KOPT-K1 (cell line): Measurements from ENCODE around the gene COQ9.
"Not testable (repeated sequence)": the region's sequence is repeated elsewhere in the genome, so short reads cannot be mapped to it uniquely, and the experiment has no call there.

ENCODE experiments used
- H3K27ac ChIP-seq: fragments of 200-600 bp; sonication (generic); 2 replicates; pipeline ENCODE4 v1.5.1; 2016; ENCODE audit warnings: antibody characterized with exemption, mild to moderate bottlenecking, low read depth, low read length; ENCODE audit not compliant: poor library complexity, severe bottlenecking
- H3K36me3 ChIP-seq: fragments of 200-600 bp; sonication (generic); 2 replicates; pipeline ENCODE4 v1.5.1; 2017; ENCODE audit warnings: antibody characterized with exemption, mild to moderate bottlenecking, low read length, moderate library complexity; ENCODE audit not compliant: insufficient read depth
- H3K9me3 ChIP-seq: fragments of 200-600 bp; sonication (generic); 2 replicates; pipeline ENCODE4 v1.5.1; 2017; ENCODE audit warnings: antibody characterized with exemption, low read length, mild to moderate bottlenecking; ENCODE audit not compliant: insufficient read depth, poor library complexity, severe bottlenecking

Gene COQ9

DNA sequence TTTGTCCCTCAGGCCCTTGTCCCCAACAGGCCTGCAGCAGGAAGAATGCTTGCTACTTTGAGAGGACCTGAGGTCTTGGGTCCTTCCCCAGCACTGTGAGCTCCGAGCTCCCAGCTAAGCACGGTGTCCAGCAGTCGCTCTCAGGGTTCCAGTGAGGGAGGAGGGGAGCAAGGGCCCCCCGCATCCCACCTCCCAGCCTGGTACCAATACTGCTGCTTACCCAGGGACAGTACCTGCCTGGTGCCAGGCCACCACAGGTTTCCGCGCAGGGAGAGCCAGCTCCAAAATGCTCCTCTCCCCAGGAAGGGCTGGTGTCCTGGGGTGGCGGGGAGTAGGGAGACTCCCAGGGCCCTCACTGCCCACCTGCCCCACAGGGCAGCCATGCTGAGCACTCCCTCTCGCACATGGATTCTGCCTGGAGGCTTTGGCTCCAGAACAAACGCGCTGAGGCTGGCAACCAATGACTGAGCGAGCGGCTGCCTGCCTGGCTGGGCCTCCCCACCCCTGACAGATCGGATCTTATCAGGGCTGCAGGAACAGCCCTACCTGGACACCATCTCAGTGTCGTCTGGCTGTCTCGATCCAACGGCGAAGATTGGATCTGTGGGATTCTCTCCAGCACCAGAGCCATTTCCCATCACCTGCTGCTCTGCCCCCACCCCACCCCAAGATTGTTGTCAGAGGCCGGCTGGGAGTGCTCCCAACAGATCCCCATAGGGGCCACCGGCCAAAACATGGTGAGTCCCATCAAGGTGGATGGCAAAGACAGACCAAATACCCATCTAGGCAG is 36.6 kb downstream of the COQ9 start:
- Histone ChIP-seq H3K27ac (no peak overlapping the region), H3K9me3 (no peaks in the 10 kb centered on the region), H3K36me3 (no peaks in the 10 kb centered on the region)

GRCh38 chr16:57484515-57485005 is 37.3 kb downstream of the COQ9 start:
- H3K27ac ChIP-seq = no peak overlapping the region
- no peaks in the 10 kb centered on the region for H3K36me3 ChIP-seq
- no peaks in the 10 kb centered on the region for H3K9me3 ChIP-seq

GRCh38 chr16:57485091-57485915 is 38.0 kb downstream of the COQ9 start:
- no peaks in the 10 kb centered on the region for H3K36me3 ChIP-seq
- no peak overlapping the region for H3K27ac ChIP-seq

DNA sequence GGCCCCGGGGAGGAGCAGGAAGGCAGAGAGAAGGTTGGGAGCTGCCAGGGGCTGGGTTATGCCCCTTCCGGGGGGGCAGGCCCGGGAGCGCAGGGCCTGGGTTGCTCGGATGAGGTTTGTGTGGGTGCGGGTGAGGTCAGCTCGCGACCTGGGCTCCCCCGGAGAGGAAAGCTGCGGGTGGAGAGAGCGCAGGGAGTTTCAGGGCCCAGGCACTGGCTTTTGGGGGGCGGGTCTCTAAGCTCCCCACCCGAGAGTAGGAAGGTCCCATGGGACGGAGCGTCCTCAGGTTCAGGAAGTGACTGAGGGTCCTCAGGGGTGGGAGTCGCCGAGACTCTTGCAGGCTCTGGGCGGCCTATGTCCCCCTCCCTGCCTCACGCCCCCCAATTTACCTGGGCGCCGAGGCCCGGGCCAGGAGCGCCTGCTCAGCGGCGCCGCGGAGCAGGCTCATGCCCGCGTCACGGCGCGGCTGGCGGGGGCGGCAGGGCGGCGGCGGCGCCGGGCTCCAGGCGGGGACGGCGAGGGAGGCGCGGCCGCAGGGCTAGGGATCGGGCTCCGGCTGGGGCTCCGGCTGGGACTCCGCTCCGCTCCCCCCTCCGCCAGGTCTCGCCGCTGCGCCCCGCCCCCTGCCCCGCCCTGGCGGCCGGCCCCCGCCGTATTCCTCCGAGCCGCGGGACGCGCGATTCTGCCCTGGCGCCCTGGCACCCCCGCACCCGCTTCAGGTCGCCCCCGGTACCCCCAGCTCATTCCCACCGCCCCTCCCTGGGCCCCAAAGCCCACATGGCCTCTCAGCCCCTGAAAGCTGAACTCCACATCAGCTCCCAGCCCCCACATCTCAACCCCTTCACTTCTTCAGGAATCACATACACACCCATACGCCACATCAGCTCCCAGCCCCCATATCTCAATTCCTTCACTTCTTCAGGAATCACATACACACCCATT is 38.9 kb downstream of the COQ9 start, which contains the start of gene DOK4:
TSS of gene DOK4 (minus strand) at position 578 of the 942 bp plus-strand sequence. CDS start 6,986 bp downstream, outside the sequence.
- no peaks in the 10 kb centered on the region for H3K36me3 ChIP-seq
- peak within 1 kb of the TSS; percentile 15 for H3K27ac ChIP-seq
- no peaks in the 10 kb centered on the region for H3K9me3 ChIP-seq

More at GRCh38 chr16:57485091-57485915, 38.0 kb downstream of the COQ9 start:
- H3K9me3 ChIP-seq = no peaks in the 10 kb centered on the region

- Histone ChIP-seq H3K36me3 (no peaks in the 10 kb centered on the region), H3K9me3 (no peaks in the 10 kb centered on the region), H3K27ac (no peak overlapping the region)
Observed at GRCh38 chr16:57486858-57487834, 39.9 kb downstream of the COQ9 start.

DNA sequence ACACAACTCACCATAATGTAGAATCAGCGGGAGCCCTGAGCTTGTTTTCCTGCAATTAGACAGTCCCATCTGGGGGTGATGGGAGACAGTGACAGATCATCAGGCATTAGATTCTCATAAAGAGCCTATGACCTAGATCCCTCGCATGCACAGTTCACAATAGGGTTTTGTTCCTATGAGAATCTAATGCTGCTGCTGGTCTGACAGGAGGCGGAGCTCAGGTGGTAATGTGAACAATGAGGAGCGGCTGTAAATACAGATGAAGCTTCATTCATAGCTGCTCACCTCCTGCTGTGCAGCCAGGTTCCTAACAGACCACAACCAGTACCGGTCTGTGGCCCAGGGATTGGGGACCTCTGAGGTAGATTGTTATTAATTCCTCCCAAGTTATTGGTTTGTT is 42.0 kb downstream of the COQ9 start:
- Histone ChIP-seq H3K9me3 (no peaks in the 10 kb centered on the region), H3K36me3 (no peaks in the 10 kb centered on the region), H3K27ac (no peak overlapping the region)

GRCh38 chr16:57493767-57494166 is 46.5 kb downstream of the COQ9 start:
- Histone ChIP-seq H3K36me3 (no peaks in the 10 kb centered on the region), H3K27ac (no peak overlapping the region), H3K9me3 (no peaks in the 10 kb centered on the region)

- Histone ChIP-seq H3K9me3 (no peaks in the 10 kb centered on the region), H3K36me3 (no peaks in the 10 kb centered on the region), H3K27ac (no peak overlapping the region)
Observed at GRCh38 chr16:57497121-57497520, 49.8 kb downstream of the COQ9 start.

DNA sequence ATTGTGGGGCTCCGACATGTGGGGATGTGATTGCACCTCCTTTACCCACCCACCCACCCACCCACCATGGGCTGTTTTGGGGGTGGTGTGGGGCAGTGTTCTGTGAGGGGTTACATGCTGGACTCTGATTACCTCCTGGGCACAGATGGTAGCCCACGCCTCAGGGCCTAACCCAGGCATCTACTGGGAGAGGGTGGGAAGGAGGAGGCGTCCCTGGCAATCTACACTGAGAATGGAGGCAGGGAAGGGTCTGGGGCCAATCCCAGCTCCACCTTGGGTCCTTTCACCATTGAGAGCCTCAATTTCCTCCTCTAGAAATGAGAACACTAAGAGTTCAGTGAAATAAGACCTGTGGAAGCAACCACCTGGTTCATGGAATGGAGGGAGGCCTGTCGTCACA is 50.8 kb downstream of the COQ9 start:
- Histone ChIP-seq H3K27ac (no peak overlapping the region), H3K36me3 (no peaks in the 10 kb centered on the region), H3K9me3 (no peaks in the 10 kb centered on the region)

DNA sequence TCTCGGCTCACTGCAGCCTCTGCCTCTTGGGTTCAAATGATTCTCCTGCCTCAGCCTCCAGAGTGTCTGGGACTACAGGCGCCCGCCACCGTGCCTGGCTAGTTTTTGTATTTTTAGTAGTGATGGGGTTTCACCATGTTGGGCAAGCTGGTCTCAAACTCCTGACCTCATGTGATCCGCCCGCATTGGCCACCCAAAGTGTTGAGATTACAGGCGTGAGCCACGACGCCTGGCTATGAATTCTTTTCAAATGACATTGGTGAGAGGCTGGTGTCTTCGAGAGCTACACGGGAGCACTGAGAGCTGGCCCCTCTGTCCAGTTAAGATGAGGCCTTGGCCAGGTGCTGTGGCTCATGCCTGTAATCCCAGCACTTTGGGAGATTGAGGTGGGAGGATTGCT is 52.7 kb downstream of the COQ9 start:
- peak overlapping the region; percentile 67 for H3K27ac ChIP-seq
- not testable (repeated sequence) for H3K36me3 ChIP-seq, H3K9me3 ChIP-seq

DNA sequence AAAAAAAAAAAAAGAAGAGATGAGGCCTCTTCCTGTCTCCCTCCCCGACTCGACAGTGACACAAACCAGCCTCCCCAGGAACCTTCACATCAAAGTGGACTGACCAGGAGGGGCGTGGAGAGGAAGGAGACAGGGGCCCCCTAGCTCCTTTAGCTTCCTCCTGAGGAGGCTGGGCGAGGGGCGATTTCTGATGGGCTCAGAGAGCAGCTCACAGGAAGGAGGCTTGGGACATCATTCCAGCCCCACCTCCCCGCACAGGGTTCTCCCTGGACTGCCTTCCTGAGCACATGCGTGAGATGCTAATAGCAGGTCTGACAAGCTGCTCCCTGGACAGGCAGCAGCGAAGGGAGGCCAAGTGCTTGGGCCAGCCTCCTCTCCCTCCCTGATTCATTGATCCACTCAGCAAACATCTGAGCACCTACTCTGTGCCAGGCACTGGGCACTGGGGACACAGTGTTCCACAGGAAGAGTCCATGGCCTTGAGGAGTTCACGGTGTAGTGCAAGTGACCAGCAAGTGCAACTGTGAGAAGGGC is 53.4 kb downstream of the COQ9 start:
- Histone ChIP-seq H3K9me3 (no peaks in the 10 kb centered on the region), H3K27ac (peak overlapping the region; percentile 67), H3K36me3 (no peaks in the 10 kb centered on the region)

DNA sequence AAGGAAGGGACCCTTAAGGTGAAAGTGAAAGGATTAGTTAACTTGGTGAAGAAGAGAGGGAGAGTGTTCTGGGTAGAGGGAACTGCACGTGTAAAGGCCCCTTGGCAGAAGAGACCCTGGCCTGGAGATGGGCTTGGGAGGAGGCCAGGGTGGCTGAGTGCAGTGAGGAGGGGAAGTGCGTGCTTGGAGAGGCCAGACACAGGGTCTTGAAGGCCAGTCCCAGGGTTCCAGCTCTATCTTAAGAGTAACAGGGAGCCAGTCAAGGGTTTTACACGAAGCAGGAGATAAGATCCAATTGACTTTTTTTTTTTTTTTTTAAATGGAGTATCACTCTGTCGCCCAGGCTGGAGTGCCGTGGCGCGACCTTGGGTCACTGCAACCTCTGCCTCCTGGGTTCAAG is 54.2 kb downstream of the COQ9 start:
- Histone ChIP-seq H3K9me3 (no peaks in the 10 kb centered on the region), H3K36me3 (no peaks in the 10 kb centered on the region), H3K27ac (peak overlapping the region; percentile 67)

DNA sequence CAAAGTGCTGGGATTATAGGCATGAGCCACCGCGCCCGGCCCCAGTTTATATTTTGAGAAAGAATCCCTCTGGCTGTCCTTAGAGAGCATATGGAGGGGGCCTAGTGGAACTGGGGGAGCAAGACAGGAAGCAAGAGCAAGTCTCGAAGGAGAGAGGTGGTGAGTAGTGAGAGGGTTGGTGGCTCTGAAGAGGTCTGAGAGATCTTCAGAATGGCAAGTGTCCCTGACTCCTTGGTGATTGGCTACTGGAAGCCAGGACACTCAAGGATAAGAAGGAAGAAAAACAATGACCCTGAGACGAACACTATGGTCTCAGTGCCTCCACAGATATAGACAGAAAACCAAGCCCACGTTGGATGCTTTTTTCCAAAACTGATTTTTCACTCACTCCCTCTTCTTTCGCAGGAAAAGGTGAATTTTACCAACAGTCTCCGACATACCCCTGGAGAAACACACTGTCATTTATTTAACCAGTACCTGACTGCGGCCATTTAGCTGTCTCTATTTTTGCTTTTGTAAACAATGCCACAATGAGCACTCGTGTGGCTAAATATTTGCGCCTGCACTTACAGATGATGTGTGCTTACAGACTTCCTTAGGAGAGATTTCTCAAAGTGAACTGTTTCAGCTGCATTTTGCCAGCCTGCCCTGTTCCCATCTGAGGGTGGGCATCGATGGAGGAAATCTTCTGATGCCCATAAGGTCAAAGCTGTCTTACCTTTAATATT is 54.9 kb downstream of the COQ9 start:
- no peaks in the 10 kb centered on the region for H3K9me3 ChIP-seq
- no peak overlapping the region for H3K27ac ChIP-seq
- H3K36me3 ChIP-seq = no peaks in the 10 kb centered on the region
